Measurements from ENCODE around the gene ZNF543. TPM values are rescaled to one million over a fixed set of nuclear protein-coding genes. Genes with fewer than 3 reads are reported as not detected.

Gene ZNF543
- total RNA-seq, 1 experiment from 2014 or later: 5.2 TPM

DNA sequence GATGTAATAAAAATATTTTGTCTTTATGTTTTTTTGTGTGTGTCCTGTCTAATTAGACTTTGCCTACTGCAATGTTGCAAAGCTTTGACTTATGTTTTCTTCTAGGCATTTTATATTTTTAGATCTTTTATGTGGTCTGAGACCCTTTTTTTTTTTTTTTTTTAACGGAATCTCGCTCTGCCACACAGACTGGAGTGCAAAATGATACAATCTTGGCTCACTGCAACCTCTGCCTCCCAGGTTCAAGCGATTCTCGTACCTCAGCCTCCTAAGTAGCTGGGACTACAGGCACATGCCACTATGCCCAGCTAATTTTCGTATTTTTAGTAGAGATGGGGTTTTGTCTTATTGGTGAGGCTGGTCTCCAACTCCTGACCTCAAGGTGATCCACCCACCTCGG, 22.3 kb downstream of the ZNF543 start:
- intact Hi-C loops (cut with micrococcal nuclease): no loop called here

DNA sequence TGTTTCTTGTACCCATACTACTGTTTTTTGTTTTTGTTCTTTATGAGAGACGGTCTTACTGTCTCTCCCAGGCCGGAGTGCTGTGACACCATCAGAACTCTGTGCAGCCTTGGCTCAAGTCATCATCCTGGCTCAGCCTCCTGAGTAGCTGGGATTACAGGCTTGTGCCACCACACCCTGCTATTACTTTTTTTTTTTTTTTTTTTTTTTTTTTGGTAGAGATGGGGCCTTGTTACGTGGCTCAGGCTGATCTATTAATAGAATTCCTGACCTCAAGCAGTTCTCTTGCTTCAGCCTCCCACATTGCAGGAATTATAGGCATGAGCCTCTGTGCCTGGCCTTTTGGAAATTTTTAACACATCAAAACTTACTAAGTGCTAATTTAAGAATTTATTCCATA, 27.9 kb downstream of the ZNF543 start:
- TF ChIP-seq, protein P1, sequence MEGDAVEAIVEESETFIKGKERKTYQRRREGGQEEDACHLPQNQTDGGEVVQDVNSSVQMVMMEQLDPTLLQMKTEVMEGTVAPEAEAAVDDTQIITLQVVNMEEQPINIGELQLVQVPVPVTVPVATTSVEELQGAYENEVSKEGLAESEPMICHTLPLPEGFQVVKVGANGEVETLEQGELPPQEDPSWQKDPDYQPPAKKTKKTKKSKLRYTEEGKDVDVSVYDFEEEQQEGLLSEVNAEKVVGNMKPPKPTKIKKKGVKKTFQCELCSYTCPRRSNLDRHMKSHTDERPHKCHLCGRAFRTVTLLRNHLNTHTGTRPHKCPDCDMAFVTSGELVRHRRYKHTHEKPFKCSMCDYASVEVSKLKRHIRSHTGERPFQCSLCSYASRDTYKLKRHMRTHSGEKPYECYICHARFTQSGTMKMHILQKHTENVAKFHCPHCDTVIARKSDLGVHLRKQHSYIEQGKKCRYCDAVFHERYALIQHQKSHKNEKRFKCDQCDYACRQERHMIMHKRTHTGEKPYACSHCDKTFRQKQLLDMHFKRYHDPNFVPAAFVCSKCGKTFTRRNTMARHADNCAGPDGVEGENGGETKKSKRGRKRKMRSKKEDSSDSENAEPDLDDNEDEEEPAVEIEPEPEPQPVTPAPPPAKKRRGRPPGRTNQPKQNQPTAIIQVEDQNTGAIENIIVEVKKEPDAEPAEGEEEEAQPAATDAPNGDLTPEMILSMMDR (conservative IDR thresholded peaks at IDR 0.05; ENCODE audit: low read depth, low read length): no peak
- no peak for TF ChIP-seq EZH2 (IDR thresholded peaks at IDR 0.05; ENCODE audit: low read length, unreplicated experiment)
- TF ChIP-seq EZH2phosphoT487 (IDR thresholded peaks at IDR 0.05; ENCODE audit: borderline replicate concordance, low read length): no peak
- Histone ChIP-seq H3K27ac (ENCODE audit: low read length) (no peak overlapping the region), H3F3A (ENCODE audit: low read length, unreplicated experiment) (no peaks in the 10 kb centered on the region), H3K9ac (ENCODE audit: low read length) (no peak overlapping the region), H3K36me3 (ENCODE audit: low read depth, low read length) (peaks cover 5% of the 10 kb centered on the region; the same call in 1 of the 2 replicates), H3K4me3 (ENCODE audit: low read length) (no peak overlapping the region), H4K20me1 (ENCODE audit: low read length) (no peaks in the 10 kb centered on the region), H3K27me3 (ENCODE audit: low read length) (no peaks in the 10 kb centered on the region), H3K4me1 (ENCODE audit: insufficient read depth, low read length) (peaks cover 19% of the 10 kb centered on the region), H3K9me3 (ENCODE audit: low read length) (no peaks in the 10 kb centered on the region), H3K4me2 (ENCODE audit: low read length) (no peak overlapping the region), H3K79me2 (ENCODE audit: low read length) (peaks cover 20% of the 10 kb centered on the region), H2AFZ (ENCODE audit: low read length) (no peak overlapping the region), H3K9me2 (replicated peaks; ENCODE audit: low read length) (no peaks in the 10 kb centered on the region)
- no peak for DNase-seq
- intact Hi-C loops (cut with micrococcal nuclease): no loop called here
- ChIA-PET CTCF (interaction anchor here (0.6 kb wide), 1 partner anchor 75 kb away, joined by 4 read pairs; no protein-coding TSS in a partner anchor), POLR2A (ENCODE audit: unreplicated experiment) (no interaction called here)
- no peak for ATAC-seq
- no TSS peak for BruUV-seq (replicated peaks)

More for the DNA sequence above, 22.3 kb downstream of the ZNF543 start:
- ChIA-PET POLR2A (ENCODE audit: unreplicated experiment) (no interaction called here), CTCF (no interaction called here)
- DNase-seq: no peak
- Histone ChIP-seq H3K4me2 (ENCODE audit: low read length) (no peak overlapping the region), H3K79me2 (ENCODE audit: low read length) (no peaks in the 10 kb centered on the region), H3K9ac (ENCODE audit: low read length) (no peak overlapping the region), H3K4me1 (ENCODE audit: insufficient read depth, low read length) (no peaks in the 10 kb centered on the region), H3K9me2 (replicated peaks; ENCODE audit: low read length) (no peaks in the 10 kb centered on the region), H2AFZ (ENCODE audit: low read length) (no peak overlapping the region), H3K27me3 (ENCODE audit: low read length) (no peaks in the 10 kb centered on the region), H3K27ac (ENCODE audit: low read length) (no peak overlapping the region), H4K20me1 (ENCODE audit: low read length) (no peaks in the 10 kb centered on the region), H3K9me3 (ENCODE audit: low read length) (no peaks in the 10 kb centered on the region), H3K36me3 (ENCODE audit: low read depth, low read length) (no peaks in the 10 kb centered on the region), H3K4me3 (ENCODE audit: low read length) (no peak overlapping the region), H3F3A (ENCODE audit: low read length, unreplicated experiment) (no peaks in the 10 kb centered on the region)
- BruUV-seq (replicated peaks): no TSS peak
- no peak for ATAC-seq
- TF ChIP-seq EZH2 (IDR thresholded peaks at IDR 0.05; ENCODE audit: low read length, unreplicated experiment) (no peak), EZH2phosphoT487 (IDR thresholded peaks at IDR 0.05; ENCODE audit: borderline replicate concordance, low read length) (no peak)
- TF ChIP-seq, protein P1 (conservative IDR thresholded peaks at IDR 0.05; ENCODE audit: low read depth, low read length): no peak
